NCI-H2196 treated with DMSO at 0.1 percent for 48 hours (cell line): ENCODE results near the gene EXOC4.

Experiments used
- DNase-seq: peaks from one replicate; lab custom pipeline; 2025; ENCODE audit not compliant: unreplicated experiment; lab: John Stamatoyannopoulos, UW

The EXOC4 gene

GRCh38 chr7:133482599-133482998 is 229.7 kb downstream of the EXOC4 start:
- no peak for DNase-seq

GRCh38 chr7:133484086-133484485 is 231.2 kb downstream of the EXOC4 start:
- no peak for DNase-seq

- DNase-seq = no peak
Measured at GRCh38 chr7:133489906-133490305, 237.0 kb downstream of the EXOC4 start.

- DNase-seq = no peak
Measured at GRCh38 chr7:133491201-133491691, 238.4 kb downstream of the EXOC4 start.

- no peak for DNase-seq
Measured at GRCh38 chr7:133491846-133492652, 239.2 kb downstream of the EXOC4 start.

- no peak for DNase-seq
Measured at GRCh38 chr7:133497061-133497460, 244.2 kb downstream of the EXOC4 start.

- no peak for DNase-seq
Measured at GRCh38 chr7:133501771-133502170, 248.9 kb downstream of the EXOC4 start.

GRCh38 chr7:133502498-133502897 is 249.6 kb downstream of the EXOC4 start:
- no peak for DNase-seq

GRCh38 chr7:133502972-133503371 is 250.1 kb downstream of the EXOC4 start:
- DNase-seq = no peak

- no peak for DNase-seq
Measured at GRCh38 chr7:133504825-133505224, 251.9 kb downstream of the EXOC4 start.

- no peak for DNase-seq
Measured at GRCh38 chr7:133509822-133510221, 256.9 kb downstream of the EXOC4 start.

- DNase-seq = peak; percentile 11
Measured at GRCh38 chr7:133510326-133511055, 257.6 kb downstream of the EXOC4 start.

GRCh38 chr7:133511252-133511651 is 258.4 kb downstream of the EXOC4 start:
- DNase-seq = no peak

GRCh38 chr7:133511708-133512107 is 258.8 kb downstream of the EXOC4 start:
- DNase-seq = no peak

- no peak for DNase-seq
Measured at GRCh38 chr7:133512560-133512959, 259.7 kb downstream of the EXOC4 start.

GRCh38 chr7:133513608-133514007 is 260.7 kb downstream of the EXOC4 start:
- no peak for DNase-seq

- no peak for DNase-seq
Measured at GRCh38 chr7:133514551-133514950, 261.7 kb downstream of the EXOC4 start.

- DNase-seq = no peak
Measured at GRCh38 chr7:133517766-133518165, 264.9 kb downstream of the EXOC4 start.

GRCh38 chr7:133518718-133519117 is 265.8 kb downstream of the EXOC4 start:
- no peak for DNase-seq

GRCh38 chr7:133520248-133520647 is 267.4 kb downstream of the EXOC4 start:
- no peak for DNase-seq

GRCh38 chr7:133522501-133522900 is 269.6 kb downstream of the EXOC4 start:
- DNase-seq = no peak

- DNase-seq = no peak
Measured at GRCh38 chr7:133528796-133529195, 275.9 kb downstream of the EXOC4 start.
